ENCODE results near the gene ITFG1.
"Not testable (repeated sequence)": the region's sequence is repeated elsewhere in the genome, so short reads cannot be mapped to it uniquely, and the experiment has no call there.

Gene ITFG1

DNA sequence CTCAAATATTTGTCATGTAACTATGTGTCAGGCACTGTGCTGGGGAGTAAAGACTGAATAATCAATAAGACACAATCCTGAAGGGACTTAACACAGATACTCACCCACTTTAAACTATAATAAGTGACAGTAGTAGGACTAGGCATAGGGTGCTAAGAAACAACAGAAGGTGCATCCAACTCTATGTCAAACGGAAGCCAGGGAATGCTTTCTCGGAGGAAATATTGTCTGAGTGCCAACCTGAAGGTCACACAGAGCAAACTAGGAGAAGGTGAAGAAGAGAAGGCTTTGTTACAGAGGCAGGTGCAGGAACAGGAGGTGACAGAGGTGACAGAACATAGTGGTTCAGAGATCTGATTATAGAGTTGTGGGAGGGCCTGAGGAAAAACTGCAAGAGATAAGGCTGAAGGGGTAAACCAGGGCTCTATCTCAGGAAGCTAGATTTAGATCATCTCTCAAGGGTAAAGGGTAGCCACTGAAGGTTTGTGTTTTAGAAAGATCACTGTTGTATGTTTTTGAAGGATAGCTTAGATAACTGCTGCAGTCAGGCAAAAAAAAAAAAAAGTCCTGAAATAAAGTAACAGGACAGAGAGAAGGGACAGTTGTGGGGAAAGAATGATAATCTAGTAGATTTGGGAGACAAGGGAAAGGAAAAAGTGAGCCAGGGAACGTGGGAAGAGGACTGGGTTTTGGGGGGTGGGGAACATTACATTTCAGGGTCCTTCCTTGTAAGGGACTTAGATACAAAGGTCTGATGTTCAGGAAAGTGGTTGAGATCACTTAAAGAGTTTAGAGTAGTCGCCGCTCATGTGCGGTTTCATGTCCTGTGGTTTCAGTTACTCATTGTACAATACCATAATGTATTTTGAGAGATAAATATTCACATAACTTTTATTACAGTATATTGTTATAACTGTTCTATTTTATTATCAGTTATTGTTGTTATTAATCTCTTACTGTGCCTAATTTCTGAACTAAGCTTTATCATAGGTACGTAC is 231.5 kb downstream of the ITFG1 start:
- no peak for DNase-seq

DNA sequence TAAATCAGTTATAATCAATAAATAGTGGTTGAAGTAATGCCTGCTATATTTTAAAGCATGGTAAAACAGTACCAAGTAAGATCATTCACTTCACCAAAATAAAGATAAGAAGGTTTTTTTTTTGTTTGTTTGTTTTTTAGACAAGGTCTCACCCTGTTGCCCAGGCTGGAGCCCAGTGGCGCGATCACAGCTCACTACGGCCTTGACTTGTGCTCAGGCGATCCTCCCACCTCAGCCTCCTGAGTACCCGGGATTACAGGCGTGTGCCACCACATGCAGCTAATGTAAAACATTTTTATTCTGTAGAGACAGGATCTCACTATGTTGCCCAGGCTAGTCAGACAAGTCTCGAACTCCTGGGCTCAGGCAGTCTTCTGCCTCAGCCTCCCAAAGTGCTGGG is 232.6 kb downstream of the ITFG1 start:
- DNase-seq = no peak

DNA sequence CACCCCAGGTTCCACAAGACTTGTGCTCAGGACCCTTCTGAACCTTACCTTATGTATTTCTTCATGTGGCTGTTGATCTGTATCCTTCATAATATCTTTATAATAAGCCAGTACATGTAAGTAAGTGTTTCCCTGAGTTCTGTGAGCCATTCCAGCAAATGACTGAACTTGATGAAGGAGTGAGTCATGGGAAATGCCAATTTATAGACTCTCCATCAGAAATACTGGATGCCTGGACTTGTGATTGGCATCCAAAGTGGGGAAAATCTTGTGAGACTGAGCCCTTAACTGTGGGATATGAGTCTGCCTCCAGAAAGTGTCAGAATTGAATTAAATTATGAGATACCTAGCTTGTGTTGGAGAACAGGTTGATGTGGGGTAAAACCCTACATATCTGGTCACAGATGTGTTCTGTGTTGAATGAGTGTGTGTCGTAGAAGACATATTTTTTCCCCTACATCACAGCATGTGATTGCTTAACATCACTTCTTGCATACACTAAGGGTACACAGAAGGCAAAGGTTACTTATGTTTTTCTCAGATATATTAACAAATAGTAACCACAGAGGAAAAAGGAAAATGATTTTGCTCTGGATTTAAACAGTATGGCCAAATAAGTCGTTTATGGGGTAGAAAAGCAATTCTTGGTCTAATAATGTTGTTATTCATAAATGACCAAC is 247.0 kb downstream of the ITFG1 start:
- no peak for DNase-seq

DNA sequence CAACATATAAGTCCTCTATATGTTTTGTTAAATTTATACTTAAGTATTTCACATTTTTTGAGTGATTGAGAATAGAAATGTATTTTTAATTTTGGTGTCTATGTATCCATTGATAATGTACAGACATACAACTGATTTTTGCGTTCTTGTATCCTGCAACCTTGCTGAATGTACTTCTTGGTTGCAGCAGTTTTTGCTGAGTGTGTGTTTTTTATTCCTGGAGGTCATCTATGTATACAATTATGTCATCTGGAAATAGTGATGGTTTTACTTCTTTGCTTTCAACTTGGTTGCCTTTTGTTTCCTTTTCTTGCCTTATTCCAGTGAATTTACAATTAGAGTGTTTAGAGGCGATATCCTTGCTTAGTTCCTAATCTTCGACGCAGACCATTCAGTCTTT is 249.6 kb downstream of the ITFG1 start:
- DNase-seq = no peak

DNA sequence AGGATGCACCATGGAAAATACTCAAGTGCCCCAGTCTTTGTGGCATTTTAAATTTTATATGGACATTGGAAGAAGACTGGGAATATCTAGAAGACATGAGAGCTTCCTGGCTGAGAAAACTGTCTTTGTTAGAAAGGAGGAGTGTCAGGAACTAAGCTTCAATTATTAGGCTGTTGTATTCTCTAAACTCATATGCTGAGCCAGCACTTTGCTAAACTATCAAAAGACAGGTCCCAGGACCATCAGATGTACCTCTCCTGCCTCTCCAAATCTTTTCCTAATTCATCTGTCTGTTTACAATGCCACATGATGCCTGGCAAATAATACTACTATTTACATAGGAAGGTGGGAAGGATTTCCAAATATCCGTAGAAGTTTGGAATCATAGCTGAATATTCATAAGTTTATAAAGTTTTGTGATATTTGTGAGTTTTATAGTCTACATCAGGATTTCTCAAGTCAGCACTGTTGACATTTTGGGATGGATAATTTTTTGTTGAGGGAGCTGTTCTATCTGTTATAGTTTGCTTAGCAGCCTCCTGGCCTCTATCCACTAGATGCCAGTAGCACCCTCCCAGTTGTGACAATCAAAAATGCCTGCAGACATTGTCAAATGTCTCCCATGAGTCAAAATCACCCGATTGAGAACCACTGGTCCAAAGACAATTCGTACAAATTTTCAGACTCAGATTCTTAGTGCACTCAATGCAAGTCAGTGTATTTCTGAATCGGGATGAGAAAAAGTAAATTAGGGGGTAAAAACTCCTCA is 255.9 kb downstream of the ITFG1 start:
- no peak for DNase-seq

DNA sequence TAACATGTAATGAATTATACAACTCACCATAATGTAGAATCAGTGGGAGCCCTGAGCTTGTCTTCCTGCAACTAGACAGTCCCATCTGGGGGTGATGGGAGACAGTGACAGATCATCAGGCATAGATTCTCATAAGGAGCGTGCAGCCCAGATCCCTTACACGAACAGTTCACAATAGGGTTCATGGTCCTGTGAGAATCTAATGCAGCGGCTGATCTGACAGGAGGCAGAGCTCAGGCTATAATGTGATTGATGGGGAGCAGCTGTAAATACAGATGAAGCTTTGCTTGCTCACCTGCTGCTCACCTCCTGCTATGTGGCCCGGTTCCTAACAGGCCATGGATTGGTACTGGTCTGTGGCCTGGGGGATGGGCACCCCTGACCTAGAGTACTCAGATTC is 257.4 kb downstream of the ITFG1 start:
- not testable (repeated sequence) for DNase-seq

DNA sequence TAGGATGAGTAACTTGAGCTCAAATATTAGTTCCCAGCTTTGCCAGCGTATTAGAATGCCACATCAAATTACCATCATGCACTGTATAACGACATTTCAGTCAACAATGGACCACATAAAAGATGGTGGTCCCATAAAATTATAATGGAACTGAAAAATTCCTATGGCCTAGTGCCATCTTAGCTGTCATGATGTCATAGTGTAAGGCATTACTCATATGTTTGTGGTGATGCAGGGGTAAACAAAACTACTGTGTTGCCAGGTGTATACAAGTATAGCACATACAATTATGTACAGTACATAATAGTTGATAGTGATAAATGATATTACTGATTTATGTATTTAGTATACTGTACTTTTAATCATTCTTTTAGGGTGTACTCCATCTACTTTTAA is 262.7 kb downstream of the ITFG1 start:
- DNase-seq = no peak

DNA sequence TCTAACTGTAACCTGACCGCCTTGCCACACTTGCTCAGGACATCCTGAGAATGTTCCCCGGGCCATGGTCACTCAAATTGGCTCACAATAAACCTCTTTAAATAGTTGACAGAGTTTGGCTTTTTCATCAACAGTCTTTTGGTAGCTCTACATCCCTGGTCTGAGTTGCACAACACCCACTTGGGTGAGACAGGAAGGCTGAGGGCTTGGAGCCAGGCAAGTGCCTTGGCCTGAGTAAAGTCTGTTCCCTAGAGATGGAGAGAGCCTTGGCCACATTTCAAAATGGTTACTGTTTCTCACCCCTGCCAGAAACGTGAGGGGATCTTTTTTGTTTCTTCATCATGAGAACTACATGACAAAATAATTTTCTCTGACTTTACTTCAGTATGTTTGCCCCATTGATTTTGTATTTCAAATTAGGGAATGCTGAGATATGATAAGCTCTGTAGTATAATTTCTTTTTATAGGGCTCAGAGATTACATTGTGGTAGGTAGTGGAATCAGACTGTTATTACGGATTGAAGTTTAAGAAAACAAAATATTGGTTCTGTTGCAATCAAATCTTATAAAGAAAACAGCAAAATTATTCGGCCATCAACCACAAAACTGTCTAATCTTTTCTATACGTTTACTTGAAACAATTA is 263.2 kb downstream of the ITFG1 start:
- DNase-seq = peak in 1 of 2 experiments; percentile 12

DNA sequence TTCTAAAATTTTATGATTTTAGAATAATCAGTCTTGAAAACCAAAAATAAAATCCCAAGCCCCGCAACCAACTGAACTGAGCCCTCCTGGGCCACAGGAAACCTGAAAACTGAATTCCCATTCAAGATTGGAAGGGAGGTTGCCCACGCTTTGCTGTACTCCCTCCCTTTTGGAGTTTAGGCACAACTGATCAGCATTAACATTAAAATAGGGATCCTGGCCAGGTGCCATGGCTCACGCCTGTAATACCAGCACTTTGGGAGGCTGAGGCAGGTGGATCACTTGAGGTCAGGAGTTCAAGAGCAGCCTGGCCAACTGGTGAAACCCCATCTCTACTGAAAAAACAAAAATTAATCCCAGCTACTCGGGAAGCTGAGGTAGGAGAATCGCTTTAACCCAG is 264.4 kb downstream of the ITFG1 start:
- DNase-seq = no peak

DNA sequence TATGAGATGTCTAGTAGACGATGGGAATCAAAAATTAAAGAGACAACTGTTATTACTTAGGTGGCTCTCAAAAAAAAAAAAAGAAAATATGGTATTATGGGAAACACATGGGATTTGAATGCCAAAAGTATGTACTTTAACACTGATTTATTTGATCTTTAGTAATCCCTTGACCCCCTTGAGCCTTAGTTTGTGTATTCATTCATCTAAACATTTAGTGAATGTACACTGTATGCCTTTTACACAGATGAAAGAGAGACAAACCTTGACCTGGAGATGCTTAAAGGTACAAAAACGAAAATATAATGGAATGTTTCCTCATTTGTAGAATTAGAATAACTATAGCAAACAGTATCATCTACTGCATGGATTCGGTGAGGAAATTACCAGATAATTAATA is 278.5 kb downstream of the ITFG1 start:
- DNase-seq = no peak

DNA sequence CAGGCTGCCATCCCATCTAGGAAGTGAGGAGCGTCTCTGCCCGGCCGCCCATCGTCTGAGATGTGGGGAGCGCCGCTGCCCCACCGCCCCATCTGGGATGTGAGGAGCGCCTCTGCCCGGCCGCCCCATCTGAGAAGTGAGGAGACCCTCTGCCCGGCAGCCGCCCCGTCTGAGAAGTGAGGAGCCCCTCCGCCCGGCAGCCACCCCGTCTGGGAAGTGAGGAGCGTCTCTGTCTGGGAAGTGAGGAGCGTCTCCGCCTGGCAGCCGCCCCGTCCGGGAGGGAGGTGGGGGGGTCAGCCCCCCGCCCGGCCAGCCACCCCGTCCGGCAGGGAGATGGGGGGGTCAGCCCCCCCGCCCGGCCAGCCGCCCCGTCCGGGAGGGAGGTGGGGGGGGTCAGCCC is 279.8 kb downstream of the ITFG1 start:
- DNase-seq = not testable (repeated sequence)

DNA sequence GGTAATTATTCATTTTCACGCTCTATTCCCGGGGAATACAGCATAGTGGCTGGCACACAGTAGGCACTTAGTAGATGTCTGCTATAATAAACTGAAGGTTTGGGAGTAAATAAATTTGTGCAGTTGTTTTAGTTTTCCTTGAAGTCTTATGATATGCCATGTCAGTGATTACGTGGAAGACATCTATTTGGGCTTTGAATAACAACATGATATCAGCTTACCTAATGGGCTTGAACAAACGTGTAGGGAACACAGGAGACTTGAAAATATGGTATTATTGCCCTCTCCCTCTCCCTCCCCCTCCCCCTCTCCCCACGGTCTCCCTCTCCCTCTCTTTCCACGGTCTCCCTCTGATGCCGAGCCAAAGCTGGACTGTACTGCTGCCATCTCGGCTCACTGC is 280.8 kb downstream of the ITFG1 start:
- DNase-seq = no peak

DNA sequence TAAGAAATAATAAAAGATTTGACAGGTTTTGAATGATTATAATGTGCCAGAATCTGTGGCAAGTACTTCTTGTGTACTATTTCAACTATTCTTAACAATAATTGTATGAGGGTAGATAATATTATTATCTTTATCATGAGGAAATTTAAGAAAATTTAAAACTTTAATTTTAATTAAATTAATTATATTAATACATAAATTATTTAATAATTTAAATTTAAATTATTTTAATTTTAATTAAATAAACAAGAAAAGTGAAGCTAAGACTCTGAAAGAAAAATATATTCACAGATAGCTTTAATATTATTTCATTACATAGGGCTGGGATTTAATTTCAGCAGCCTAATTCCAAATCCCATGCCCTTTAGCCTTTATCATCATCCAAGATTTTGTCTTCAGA is 285.7 kb downstream of the ITFG1 start:
- DNase-seq = no peak

DNA sequence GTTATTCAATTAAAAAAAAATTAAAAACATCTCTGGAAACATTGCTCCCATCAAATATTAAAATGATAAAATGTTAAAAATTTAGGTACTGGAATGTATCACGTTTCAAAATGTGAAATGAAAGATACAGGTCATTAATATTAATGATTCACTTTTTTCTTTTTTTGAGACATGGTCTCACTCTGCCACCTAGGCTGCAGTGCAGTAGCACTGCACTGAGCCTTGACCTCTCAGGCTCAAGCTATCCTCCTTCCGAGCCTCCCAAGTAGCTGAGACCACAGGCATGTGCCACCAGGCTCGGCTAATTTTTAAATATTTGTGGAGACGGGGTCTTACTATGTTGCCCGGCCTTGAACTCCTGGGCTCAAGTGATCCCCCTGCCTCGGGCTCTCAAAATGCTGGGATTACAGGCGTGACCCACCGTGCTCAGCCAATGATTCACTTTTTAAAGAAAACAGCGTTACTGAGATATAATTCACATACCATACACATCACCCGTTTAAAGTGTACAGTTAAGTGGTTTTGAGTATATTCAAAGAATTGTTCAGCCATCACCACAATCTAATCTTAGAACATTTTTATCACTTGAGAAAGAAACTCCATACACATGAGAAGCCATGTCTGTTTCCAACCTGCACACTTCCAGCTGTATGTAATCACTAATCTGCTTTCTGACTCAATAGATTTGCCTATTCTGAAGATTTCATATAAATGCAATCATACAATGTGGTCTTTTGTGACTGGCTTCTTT is 298.0 kb downstream of the ITFG1 start:
- DNase-seq = no peak

DNA sequence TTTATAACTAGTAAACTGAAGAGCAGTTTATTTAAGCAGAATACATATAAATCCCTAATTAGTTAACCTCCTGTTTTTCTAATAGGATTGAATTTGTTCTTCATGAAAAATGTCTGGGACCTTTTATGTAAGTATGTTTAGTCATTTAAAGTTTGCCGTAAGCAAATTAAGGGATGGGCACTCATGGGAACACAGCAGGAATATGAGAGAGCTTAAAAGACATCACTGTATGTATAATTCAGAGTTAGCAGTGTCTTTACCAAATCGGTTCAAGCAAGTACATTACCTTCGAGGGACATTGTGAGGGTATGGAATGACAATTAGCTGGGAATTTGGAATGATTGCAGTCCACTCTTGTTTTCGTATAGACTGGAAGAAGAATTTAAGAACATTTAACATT is 299.4 kb downstream of the ITFG1 start:
- DNase-seq = no peak

DNA sequence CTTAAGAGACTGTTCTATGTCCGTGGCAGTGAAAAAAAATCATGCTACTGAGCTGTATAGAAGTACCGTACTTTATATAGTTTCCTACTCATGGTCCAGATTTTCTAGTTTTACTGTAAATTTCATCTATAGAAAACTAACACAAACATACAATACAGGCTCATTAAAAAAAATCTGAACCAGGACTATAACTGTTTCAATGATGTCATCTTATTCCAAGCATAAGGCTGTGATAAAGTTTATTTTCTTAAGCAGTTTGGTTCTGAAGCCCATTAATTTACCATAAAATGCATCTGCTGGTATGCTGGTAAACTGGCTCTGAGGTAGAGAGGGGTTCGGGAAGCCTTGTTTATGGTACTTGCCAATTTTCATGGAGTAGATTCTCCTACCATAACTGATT is 300.4 kb downstream of the ITFG1 start:
- no peak for DNase-seq

DNA sequence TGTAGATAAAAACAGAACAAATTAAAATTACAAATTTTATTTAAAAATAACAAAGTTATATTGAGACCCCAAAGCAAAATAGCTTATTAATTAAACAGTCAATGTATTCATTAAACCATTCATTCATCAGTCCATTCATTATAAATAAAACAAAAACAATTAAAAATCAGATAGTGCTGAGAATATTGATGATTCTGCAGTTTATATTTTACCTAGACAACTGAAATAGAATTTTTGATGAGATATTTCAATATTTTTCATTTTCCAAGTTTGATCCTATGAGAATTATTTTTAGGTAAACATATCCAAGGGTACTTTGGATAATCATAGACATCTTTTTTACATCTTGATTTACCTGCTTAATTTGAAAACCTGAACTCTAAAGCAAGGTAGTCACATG is 301.9 kb downstream of the ITFG1 start:
- no peak for DNase-seq

DNA sequence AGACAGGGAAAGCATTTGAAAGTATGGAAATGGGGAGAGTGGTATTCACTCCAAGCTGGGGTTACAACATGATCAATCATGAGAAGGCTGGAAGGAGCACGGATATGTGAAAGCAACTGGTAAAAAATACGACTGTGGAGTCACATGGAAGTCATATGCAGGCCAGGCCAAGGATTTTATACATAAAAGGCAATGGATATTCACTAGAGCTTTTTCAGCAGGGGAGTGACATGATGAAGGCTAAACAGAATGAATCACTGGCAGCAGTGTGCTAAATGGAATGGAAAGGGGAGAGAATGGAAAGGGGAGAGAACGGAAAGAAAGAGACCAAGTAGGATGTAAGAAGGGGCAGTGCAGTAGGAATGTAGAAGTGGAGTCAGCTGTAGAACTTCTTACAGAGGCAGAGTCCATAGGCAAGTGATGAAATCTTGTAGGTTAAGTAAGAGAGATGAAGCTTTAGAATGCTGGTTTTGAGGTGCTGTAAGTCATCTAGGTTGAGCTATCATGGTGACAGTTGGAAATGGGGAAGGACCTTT is 304.1 kb downstream of the ITFG1 start:
- no peak for DNase-seq

DNA sequence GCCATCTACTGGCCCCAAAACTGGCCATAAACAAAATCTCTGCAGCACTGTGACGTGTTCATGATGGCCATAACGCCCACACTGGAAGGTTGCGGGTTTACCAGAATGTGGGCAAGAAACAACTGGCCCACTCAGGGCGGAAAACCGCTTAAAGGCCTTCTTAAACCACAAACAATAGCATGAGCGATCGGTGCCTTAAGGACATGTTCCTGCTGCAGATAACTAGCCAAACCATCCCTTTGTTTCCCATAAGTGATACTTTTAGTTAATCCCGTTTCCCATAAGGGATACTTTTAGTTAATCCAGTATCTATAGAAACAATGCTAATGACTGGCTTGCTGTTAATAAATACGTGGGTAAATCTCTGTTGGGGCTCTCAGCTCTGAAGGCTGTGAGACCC is 308.4 kb downstream of the ITFG1 start:
- DNase-seq = not testable (repeated sequence)

DNA sequence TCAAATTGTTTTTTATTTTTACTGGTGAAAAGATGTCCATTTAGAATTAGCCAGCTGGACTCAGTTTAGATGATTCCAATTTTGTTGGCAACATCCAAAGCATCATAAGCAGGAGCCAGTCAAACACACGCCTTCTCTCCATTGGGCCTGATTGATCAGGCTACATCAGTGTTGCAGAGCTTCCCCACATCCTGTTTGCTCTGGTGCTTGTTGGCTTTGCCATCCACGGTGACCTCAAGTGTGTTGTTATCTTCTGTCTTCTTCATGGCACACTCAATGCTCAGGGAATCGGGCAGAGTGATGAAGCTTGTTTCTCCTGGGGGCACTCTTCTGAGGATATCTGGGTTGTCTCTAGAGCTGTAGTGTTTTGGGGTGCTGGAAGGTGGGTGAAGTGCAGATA is 310.8 kb downstream of the ITFG1 start:
- DNase-seq = no peak

DNA sequence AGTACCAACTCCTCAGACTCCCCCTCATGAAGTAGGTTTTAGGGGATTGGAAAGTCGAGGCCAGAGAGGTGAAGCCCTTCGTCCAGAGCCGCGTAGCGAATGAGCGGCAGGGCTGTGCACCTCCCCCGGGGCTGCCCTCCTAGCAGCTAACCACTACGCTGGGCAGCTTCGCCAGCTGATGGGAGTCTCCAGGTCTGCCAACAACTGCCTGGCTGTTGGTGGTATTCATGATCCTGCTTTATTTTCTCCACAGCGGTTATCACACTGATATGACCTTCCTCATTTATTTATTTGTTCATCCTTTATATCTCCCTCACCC is 316.3 kb downstream of the ITFG1 start:
- no peak for DNase-seq

Data from AML-193 (cell line).